Measurements from ENCODE around the gene MEIOC.

The MEIOC gene

DNA sequence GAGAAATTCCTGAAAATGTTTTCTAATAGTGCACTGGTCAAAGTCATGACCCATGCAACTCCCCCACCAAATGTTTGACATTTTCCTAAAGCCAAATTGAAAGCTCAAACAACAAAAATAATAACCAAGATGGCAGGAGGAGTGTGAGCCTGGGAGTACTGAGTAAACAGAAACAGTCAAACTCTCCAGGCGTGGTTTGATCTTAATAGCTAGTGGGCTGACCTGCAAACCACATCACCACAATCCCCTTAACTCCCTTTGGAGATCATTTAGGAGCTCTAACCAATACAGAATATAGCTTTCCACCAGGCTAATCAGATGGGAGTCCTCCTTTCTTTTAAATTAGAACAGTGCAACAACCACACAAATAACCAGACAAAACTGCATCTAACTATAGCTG is 19.2 kb upstream of the MEIOC start:
- H3K4me3 ChIP-seq (replicated peaks; ENCODE audit: low read depth, low read length), result no peak overlapping the region
- TF ChIP-seq, protein P1, sequence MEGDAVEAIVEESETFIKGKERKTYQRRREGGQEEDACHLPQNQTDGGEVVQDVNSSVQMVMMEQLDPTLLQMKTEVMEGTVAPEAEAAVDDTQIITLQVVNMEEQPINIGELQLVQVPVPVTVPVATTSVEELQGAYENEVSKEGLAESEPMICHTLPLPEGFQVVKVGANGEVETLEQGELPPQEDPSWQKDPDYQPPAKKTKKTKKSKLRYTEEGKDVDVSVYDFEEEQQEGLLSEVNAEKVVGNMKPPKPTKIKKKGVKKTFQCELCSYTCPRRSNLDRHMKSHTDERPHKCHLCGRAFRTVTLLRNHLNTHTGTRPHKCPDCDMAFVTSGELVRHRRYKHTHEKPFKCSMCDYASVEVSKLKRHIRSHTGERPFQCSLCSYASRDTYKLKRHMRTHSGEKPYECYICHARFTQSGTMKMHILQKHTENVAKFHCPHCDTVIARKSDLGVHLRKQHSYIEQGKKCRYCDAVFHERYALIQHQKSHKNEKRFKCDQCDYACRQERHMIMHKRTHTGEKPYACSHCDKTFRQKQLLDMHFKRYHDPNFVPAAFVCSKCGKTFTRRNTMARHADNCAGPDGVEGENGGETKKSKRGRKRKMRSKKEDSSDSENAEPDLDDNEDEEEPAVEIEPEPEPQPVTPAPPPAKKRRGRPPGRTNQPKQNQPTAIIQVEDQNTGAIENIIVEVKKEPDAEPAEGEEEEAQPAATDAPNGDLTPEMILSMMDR (IDR thresholded peaks at IDR 0.05; ENCODE audit: insufficient read depth, low read length, poor library complexity, severe bottlenecking), result no peak

DNA sequence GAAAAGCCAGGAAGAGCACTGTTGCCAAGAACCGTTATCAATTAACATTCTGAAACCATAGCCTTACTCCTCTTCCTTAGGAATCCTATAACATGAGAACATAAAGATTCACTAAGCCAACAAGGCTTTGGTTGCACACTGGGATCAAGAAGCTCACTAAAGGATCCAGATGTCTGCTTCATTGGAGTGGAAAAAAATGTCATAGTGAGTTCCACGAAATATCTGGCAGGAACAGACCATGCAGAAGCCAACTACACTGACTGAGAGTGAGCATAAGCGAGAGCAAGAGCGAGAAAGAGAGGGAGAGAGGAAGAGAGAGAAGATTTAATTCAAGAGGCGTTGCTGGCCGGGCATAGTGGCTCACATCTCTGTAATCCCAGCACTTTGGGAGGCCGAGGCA is 13.4 kb upstream of the MEIOC start:
- Histone ChIP-seq H3K4me3 (replicated peaks; ENCODE audit: low read depth, low read length) (no peak overlapping the region), H3K27me3 (replicated peaks; ENCODE audit: control insufficient read depth, insufficient read depth, low read length) (no peaks in the 10 kb centered on the region), H3K36me3 (ENCODE audit: control insufficient read depth, insufficient read depth, low read length) (no peaks in the 10 kb centered on the region)
- TF ChIP-seq, protein P1 (IDR thresholded peaks at IDR 0.05; ENCODE audit: insufficient read depth, low read length, poor library complexity, severe bottlenecking), result no peak
- no peak for DNase-seq (ENCODE audit: extremely low read depth, insufficient read length)

More for the DNA sequence above, 19.2 kb upstream of the MEIOC start:
- no peak for DNase-seq (ENCODE audit: extremely low read depth, insufficient read length)
- no peaks in the 10 kb centered on the region for H3K36me3 ChIP-seq (ENCODE audit: control insufficient read depth, insufficient read depth, low read length)
- H3K27me3 ChIP-seq (replicated peaks; ENCODE audit: control insufficient read depth, insufficient read depth, low read length), result no peaks in the 10 kb centered on the region

DNA sequence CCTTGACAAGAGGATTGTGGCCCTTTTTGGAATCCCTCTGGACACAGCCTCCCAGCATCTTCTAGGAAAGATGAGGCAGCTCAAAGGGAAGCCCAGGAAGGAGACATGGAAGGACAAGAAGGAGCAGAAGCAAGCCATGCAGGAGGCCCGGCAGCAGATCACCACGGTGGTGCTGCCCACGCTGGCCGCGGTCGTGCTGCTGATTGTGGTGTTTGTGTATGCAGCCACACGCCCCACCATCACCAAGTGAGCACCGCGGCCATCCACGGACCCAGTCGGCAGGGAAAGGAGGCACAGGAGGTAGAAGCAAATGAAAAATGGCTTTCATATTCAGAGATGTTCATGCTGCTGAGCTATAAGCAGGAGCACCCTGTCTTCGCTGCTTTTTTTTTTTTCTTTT is 10.9 kb upstream of the MEIOC start:
- no peak for DNase-seq (ENCODE audit: extremely low read depth, insufficient read length)
- H3K4me3 ChIP-seq (replicated peaks; ENCODE audit: low read depth, low read length), result no peak overlapping the region
- TF ChIP-seq, protein P1 (IDR thresholded peaks at IDR 0.05; ENCODE audit: insufficient read depth, low read length, poor library complexity, severe bottlenecking), result no peak
- H3K27me3 ChIP-seq (replicated peaks; ENCODE audit: control insufficient read depth, insufficient read depth, low read length), result no peaks in the 10 kb centered on the region
- H3K36me3 ChIP-seq (ENCODE audit: control insufficient read depth, insufficient read depth, low read length), result no peaks in the 10 kb centered on the region

DNA sequence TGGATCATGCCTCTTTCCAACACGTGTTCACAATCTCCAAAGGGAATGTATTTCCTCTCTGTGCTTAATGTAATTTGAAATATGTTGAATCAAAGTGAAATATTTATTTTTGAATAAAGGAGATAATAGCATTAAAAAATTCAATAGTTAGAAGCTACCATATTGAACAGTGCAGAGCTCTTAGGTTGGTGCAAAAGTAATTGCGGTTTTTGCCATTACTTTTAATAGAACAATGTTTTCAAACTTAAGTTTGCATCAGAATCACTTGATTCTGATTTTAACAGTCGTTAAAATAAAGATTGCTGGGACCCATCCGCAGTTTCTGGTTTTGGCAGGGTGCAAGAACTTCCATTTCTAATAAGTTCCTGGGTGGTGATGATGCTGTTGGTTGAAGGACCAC is 10.0 kb upstream of the MEIOC start:
- DNase-seq (ENCODE audit: extremely low read depth, insufficient read length), result no peak
- Histone ChIP-seq H3K4me3 (replicated peaks; ENCODE audit: low read depth, low read length) (no peak overlapping the region), H3K27me3 (replicated peaks; ENCODE audit: control insufficient read depth, insufficient read depth, low read length) (no peaks in the 10 kb centered on the region), H3K36me3 (ENCODE audit: control insufficient read depth, insufficient read depth, low read length) (no peaks in the 10 kb centered on the region)
- TF ChIP-seq, protein P1 (IDR thresholded peaks at IDR 0.05; ENCODE audit: insufficient read depth, low read length, poor library complexity, severe bottlenecking), result no peak

DNA sequence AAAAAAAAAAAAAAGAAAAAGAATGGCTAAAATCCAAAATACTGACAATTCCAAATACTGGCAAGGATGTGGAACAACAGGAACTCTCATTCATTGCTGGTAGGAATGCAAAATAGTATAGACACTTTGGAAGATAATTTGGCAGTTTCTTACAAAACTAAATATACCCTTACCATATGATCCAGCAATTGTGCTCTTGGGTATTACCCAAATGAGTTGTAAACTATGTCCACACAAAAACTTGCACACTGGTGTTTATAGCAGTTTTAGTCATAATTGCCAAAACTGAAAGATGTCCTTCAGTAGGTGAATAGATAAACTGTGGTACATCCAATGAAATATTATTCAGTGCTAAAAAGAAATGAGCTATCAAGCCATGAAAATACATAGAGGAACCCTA is 8.5 kb upstream of the MEIOC start:
- no peak overlapping the region for H3K4me3 ChIP-seq (replicated peaks; ENCODE audit: low read depth, low read length)
- no peak for DNase-seq (ENCODE audit: extremely low read depth, insufficient read length)
- no peaks in the 10 kb centered on the region for H3K27me3 ChIP-seq (replicated peaks; ENCODE audit: control insufficient read depth, insufficient read depth, low read length)
- no peaks in the 10 kb centered on the region for H3K36me3 ChIP-seq (ENCODE audit: control insufficient read depth, insufficient read depth, low read length)
- TF ChIP-seq, protein P1 (IDR thresholded peaks at IDR 0.05; ENCODE audit: insufficient read depth, low read length, poor library complexity, severe bottlenecking), result no peak

DNA sequence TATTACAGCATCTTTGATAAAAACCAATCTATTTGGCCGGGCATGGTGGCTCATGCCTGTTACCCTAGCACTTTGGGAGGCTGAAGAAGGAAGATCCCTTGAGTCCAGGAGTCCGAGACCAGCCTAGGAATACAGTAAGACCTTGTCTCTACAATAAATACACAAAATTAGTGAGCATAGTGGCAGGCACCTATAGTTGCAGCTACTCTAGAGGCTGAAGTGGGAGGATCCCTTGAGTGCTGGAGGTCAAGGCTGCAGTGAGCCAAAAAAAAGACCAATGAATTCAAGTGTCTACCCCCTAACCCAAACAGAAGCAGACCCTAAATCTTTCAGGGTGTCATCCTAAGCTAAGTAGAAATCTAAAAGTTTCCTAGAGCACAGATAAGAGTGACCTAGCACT is 7.3 kb upstream of the MEIOC start:
- TF ChIP-seq, protein P1 (IDR thresholded peaks at IDR 0.05; ENCODE audit: insufficient read depth, low read length, poor library complexity, severe bottlenecking), result no peak
- H3K4me3 ChIP-seq (replicated peaks; ENCODE audit: low read depth, low read length), result no peak overlapping the region
- no peaks in the 10 kb centered on the region; the same call in 1 of the 2 replicates for H3K27me3 ChIP-seq (replicated peaks; ENCODE audit: control insufficient read depth, insufficient read depth, low read length)
- H3K36me3 ChIP-seq (ENCODE audit: control insufficient read depth, insufficient read depth, low read length), result no peaks in the 10 kb centered on the region
- DNase-seq (ENCODE audit: extremely low read depth, insufficient read length), result no peak

Measured in GM06990 (cell line).